Right ventricle myocardium superior (tissue), 1 donor: Measurements from ENCODE around the gene TM4SF18. TPM values are rescaled to one million over a fixed set of nuclear protein-coding genes. Genes with fewer than 3 reads are reported as not detected.

Experiments
- ATAC-seq: fragments of 200-7000 bp; cut with Tn5 transposase; one replicate; pipeline ENCODE4 v1.9.1; 2020; ENCODE audit warnings: mild to moderate bottlenecking; ENCODE audit not compliant: poor library complexity
- DNase-seq: peaks from one replicate; pipeline ENCODE4 v3.0.0-alpha.2; 2020
- intact Hi-C: fragments of 100-400 bp; cut with DNase I; formaldehyde crosslinking; loops from one replicate; pipeline ENCODE4 v1.11.2; 2022
- total RNA-seq: library from RNA; stranded (reverse); fragmentation: NEBNext Ultra II Directional; extraction: Animal tissue kit (Norgen Biotek cat#: 25700); gene quantifications from one replicate; pipeline ENCODE4 v1.2.1, GENCODE V29; 2021
- donor health status: DM: no; HTN: yes; CAD: no; lungs with severe emphysema.

TM4SF18 gene
- total RNA-seq, 1 donor from 2014 or later: 13.2 TPM

DNA sequence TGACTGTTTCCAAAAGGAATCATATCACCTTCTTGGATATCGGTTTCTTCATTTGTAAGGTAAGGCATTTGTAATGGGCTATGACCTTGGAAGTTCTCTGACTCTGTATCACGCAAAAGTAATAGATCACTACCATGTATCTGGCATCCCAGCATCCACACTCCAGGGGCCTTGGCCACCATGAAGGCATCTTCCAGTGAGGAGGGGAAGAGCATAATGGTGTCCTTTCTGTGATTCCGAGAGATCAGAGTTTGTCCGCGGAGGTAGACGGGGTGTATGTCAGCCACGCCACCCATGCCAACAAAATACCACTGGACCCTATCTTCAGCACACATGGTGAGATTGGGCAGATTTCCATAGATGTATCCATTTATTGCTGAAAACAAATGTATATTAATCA is 63.7 kb downstream of the TM4SF18 start:
- intact Hi-C loops: no loop called here
- ATAC-seq (no peak), DNase-seq (no peak)

Other genes with a start within 250 kb of the TM4SF18 start
- gene HLTF, start 247.1 kb downstream of the TM4SF18 start, total RNA-seq: 26.4 TPM
- 5.2 TPM for gene HPS3, start 204.0 kb downstream of the TM4SF18 start, total RNA-seq
- gene CP, start 111.8 kb downstream of the TM4SF18 start, total RNA-seq: 4.7 TPM
- 110 TPM for gene TM4SF1, start 44.0 kb upstream of the TM4SF18 start, total RNA-seq
- gene TM4SF4, start 141.1 kb upstream of the TM4SF18 start, total RNA-seq: not detected